IPS-18a (cell line): ENCODE results near the gene KAT6B.
"Not testable (repeated sequence)": the region's sequence is repeated elsewhere in the genome, so short reads cannot be mapped to it uniquely, and the experiment has no call there.

ENCODE experiments used
- H3K27ac ChIP-seq: one replicate; pipeline ENCODE4 v1.5.1; 2013; ENCODE audit warnings: low read length
- H3K27me3 ChIP-seq: one replicate; pipeline ENCODE4 v1.6.1; 2013; ENCODE audit warnings: mild to moderate bottlenecking, low read length; ENCODE audit not compliant: control insufficient read depth, insufficient read depth
- H3K36me3 ChIP-seq: one replicate; pipeline ENCODE4 v1.6.1; 2013; ENCODE audit warnings: low read depth, low read length; ENCODE audit not compliant: control insufficient read depth
- H3K4me1 ChIP-seq: one replicate; pipeline ENCODE4 v1.6.1; 2013; ENCODE audit warnings: low read depth, low read length; ENCODE audit not compliant: control insufficient read depth
- H3K4me3 ChIP-seq: one replicate; pipeline ENCODE4 v1.5.1; 2013; ENCODE audit warnings: low read length
- H3K9ac ChIP-seq: one replicate; pipeline ENCODE4 v1.6.1; 2013; ENCODE audit warnings: mild to moderate bottlenecking, low read length, moderate library complexity
- H3K9me3 ChIP-seq: one replicate; pipeline ENCODE4 v1.6.1; 2013; ENCODE audit warnings: low read depth, low read length; ENCODE audit not compliant: control insufficient read depth

KAT6B gene

GRCh38 chr10:74863551-74863950, 37.2 kb downstream of the KAT6B start:
- H3K9ac ChIP-seq = no peak overlapping the region
- H3K4me1 ChIP-seq = peaks cover 21% of the 10 kb centered on the region
- H3K36me3 ChIP-seq = no peaks in the 10 kb centered on the region
- H3K9me3 ChIP-seq = no peaks in the 10 kb centered on the region
- no peak overlapping the region for H3K27ac ChIP-seq
- no peak overlapping the region for H3K4me3 ChIP-seq
- H3K27me3 ChIP-seq = no peaks in the 10 kb centered on the region

- Histone ChIP-seq H3K36me3 (no peaks in the 10 kb centered on the region), H3K9me3 (no peaks in the 10 kb centered on the region), H3K27me3 (no peaks in the 10 kb centered on the region), H3K4me3 (no peak overlapping the region), H3K9ac (no peak overlapping the region), H3K4me1 (peaks cover 19% of the 10 kb centered on the region), H3K27ac (no peak overlapping the region)
Observed at GRCh38 chr10:74867351-74867750, 41.0 kb downstream of the KAT6B start.

GRCh38 chr10:74868392-74868977, 42.1 kb downstream of the KAT6B start:
- Histone ChIP-seq H3K9me3 (no peaks in the 10 kb centered on the region), H3K36me3 (no peaks in the 10 kb centered on the region), H3K9ac (no peak overlapping the region), H3K27ac (no peak overlapping the region), H3K4me3 (no peak overlapping the region), H3K27me3 (no peaks in the 10 kb centered on the region), H3K4me1 (peaks cover 10% of the 10 kb centered on the region)

GRCh38 chr10:74869635-74870034, 43.2 kb downstream of the KAT6B start:
- no peaks in the 10 kb centered on the region for H3K27me3 ChIP-seq
- no peak overlapping the region for H3K27ac ChIP-seq
- H3K4me3 ChIP-seq = no peak overlapping the region
- H3K9ac ChIP-seq = no peak overlapping the region
- H3K4me1 ChIP-seq = peaks cover 7% of the 10 kb centered on the region
- H3K9me3 ChIP-seq = no peaks in the 10 kb centered on the region
- H3K36me3 ChIP-seq = no peaks in the 10 kb centered on the region

- H3K9me3 ChIP-seq = no peaks in the 10 kb centered on the region
- no peak overlapping the region for H3K27ac ChIP-seq
- H3K4me1 ChIP-seq = peaks cover 7% of the 10 kb centered on the region
Observed at GRCh38 chr10:74870191-74870590, 43.8 kb downstream of the KAT6B start.

GRCh38 chr10:74871595-74872382, 45.4 kb downstream of the KAT6B start:
- Histone ChIP-seq H3K4me1 (peaks cover 13% of the 10 kb centered on the region), H3K27ac (no peak overlapping the region), H3K9me3 (no peaks in the 10 kb centered on the region), H3K4me3 (no peak overlapping the region), H3K27me3 (no peaks in the 10 kb centered on the region), H3K36me3 (no peaks in the 10 kb centered on the region), H3K9ac (no peak overlapping the region)

More at GRCh38 chr10:74870191-74870590, 43.8 kb downstream of the KAT6B start:
- H3K27me3 ChIP-seq = no peaks in the 10 kb centered on the region
- H3K36me3 ChIP-seq = no peaks in the 10 kb centered on the region
- no peak overlapping the region for H3K4me3 ChIP-seq
- no peak overlapping the region for H3K9ac ChIP-seq

- H3K4me1 ChIP-seq = peaks cover 6% of the 10 kb centered on the region
- no peak overlapping the region for H3K27ac ChIP-seq
- no peak overlapping the region for H3K9ac ChIP-seq
- H3K27me3 ChIP-seq = no peaks in the 10 kb centered on the region
- H3K9me3 ChIP-seq = no peaks in the 10 kb centered on the region
- H3K4me3 ChIP-seq = no peak overlapping the region
- no peaks in the 10 kb centered on the region for H3K36me3 ChIP-seq
Observed at GRCh38 chr10:74873803-74874454, 47.5 kb downstream of the KAT6B start.

GRCh38 chr10:74874649-74875048, 48.2 kb downstream of the KAT6B start:
- peaks cover 6% of the 10 kb centered on the region for H3K4me1 ChIP-seq
- H3K36me3 ChIP-seq = no peaks in the 10 kb centered on the region
- no peaks in the 10 kb centered on the region for H3K9me3 ChIP-seq
- no peak overlapping the region for H3K9ac ChIP-seq
- H3K27ac ChIP-seq = no peak overlapping the region
- H3K27me3 ChIP-seq = no peaks in the 10 kb centered on the region
- H3K4me3 ChIP-seq = no peak overlapping the region

- Histone ChIP-seq H3K9ac (no peak overlapping the region), H3K36me3 (no peaks in the 10 kb centered on the region), H3K9me3 (no peaks in the 10 kb centered on the region), H3K4me3 (no peak overlapping the region), H3K4me1 (peaks cover 6% of the 10 kb centered on the region), H3K27ac (no peak overlapping the region), H3K27me3 (no peaks in the 10 kb centered on the region)
Observed at GRCh38 chr10:74875068-74875467, 48.7 kb downstream of the KAT6B start.

- peaks cover 6% of the 10 kb centered on the region for H3K4me1 ChIP-seq
- H3K9me3 ChIP-seq = no peaks in the 10 kb centered on the region
- H3K36me3 ChIP-seq = no peaks in the 10 kb centered on the region
- no peak overlapping the region for H3K27ac ChIP-seq
- H3K4me3 ChIP-seq = no peak overlapping the region
- no peak overlapping the region for H3K9ac ChIP-seq
- no peaks in the 10 kb centered on the region for H3K27me3 ChIP-seq
Observed at GRCh38 chr10:74875966-74876365, 49.6 kb downstream of the KAT6B start.

- not testable (repeated sequence) for H3K9me3 ChIP-seq, H3K27ac ChIP-seq, H3K4me1 ChIP-seq, H3K36me3 ChIP-seq, H3K4me3 ChIP-seq, H3K27me3 ChIP-seq, H3K9ac ChIP-seq
Observed at GRCh38 chr10:74877054-74877453, 50.7 kb downstream of the KAT6B start.
